Measurements from ENCODE around the gene DAAM1. TPM values are rescaled to one million over a fixed set of nuclear protein-coding genes. Genes with fewer than 3 reads are reported as not detected.

Gene DAAM1
- total RNA-seq, 1 experiment from 2014 or later, result 35.3 TPM

- H3K4me3 Mint-ChIP-seq (ENCODE audit: unreplicated experiment), result no peak overlapping the region
- Histone ChIP-seq H3K9me3 (no peaks in the 10 kb centered on the region), H3K4me1 (peaks cover 12% of the 10 kb centered on the region), H3K4me3 (ENCODE audit: low read depth, low read length) (no peak overlapping the region), H3K36me3 (ENCODE audit: control insufficient read depth, insufficient read depth, low read length) (no peaks in the 10 kb centered on the region), H3K27me3 (replicated peaks; ENCODE audit: control insufficient read depth, insufficient read depth, low read length) (no peaks in the 10 kb centered on the region)
- H3K36me3 Mint-ChIP-seq (ENCODE audit: insufficient read depth, unreplicated experiment), result peaks cover 19% of the 10 kb centered on the region
- no TSS peak for BruUV-seq (replicated peaks)
- TF ChIP-seq, protein P1, sequence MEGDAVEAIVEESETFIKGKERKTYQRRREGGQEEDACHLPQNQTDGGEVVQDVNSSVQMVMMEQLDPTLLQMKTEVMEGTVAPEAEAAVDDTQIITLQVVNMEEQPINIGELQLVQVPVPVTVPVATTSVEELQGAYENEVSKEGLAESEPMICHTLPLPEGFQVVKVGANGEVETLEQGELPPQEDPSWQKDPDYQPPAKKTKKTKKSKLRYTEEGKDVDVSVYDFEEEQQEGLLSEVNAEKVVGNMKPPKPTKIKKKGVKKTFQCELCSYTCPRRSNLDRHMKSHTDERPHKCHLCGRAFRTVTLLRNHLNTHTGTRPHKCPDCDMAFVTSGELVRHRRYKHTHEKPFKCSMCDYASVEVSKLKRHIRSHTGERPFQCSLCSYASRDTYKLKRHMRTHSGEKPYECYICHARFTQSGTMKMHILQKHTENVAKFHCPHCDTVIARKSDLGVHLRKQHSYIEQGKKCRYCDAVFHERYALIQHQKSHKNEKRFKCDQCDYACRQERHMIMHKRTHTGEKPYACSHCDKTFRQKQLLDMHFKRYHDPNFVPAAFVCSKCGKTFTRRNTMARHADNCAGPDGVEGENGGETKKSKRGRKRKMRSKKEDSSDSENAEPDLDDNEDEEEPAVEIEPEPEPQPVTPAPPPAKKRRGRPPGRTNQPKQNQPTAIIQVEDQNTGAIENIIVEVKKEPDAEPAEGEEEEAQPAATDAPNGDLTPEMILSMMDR (IDR thresholded peaks at IDR 0.05; ENCODE audit: insufficient read depth in 1 of 2, low read depth in 1 of 2, low read length in 1 of 2, severe bottlenecking in 1 of 2, unreplicated experiment in 1 of 2), result no peak
- no peaks in the 10 kb centered on the region for H3K27me3 Mint-ChIP-seq (ENCODE audit: insufficient read depth, unreplicated experiment)
- ChIA-PET POLR2A (no interaction called here), CTCF (no interaction called here)
- peaks cover 9% of the 10 kb centered on the region for H3K4me1 Mint-ChIP-seq (ENCODE audit: low read depth, unreplicated experiment)
- no peak overlapping the region for H3K27ac Mint-ChIP-seq (ENCODE audit: unreplicated experiment)
- no peak for DNase-seq
- intact Hi-C loops (cut with micrococcal nuclease; ENCODE audit: unreplicated experiment), result no loop called here
- H3K9me3 Mint-ChIP-seq (ENCODE audit: unreplicated experiment), result no peaks in the 10 kb centered on the region
These were observed 171.8 kb downstream of the DAAM1 start for GRCh38 chr14:59360233-59360632.

- peaks cover 19% of the 10 kb centered on the region for H3K36me3 Mint-ChIP-seq (ENCODE audit: insufficient read depth, unreplicated experiment)
- peaks cover 12% of the 10 kb centered on the region for H3K4me1 ChIP-seq
- peaks cover 9% of the 10 kb centered on the region for H3K4me1 Mint-ChIP-seq (ENCODE audit: low read depth, unreplicated experiment)
These were observed 172.7 kb downstream of the DAAM1 start for GRCh38 chr14:59360923-59361794.

GRCh38 chr14:59362513-59362912, 174.0 kb downstream of the DAAM1 start:
- H3K9me3 ChIP-seq, result no peaks in the 10 kb centered on the region
- H3K4me3 ChIP-seq (ENCODE audit: low read depth, low read length), result no peak overlapping the region
- intact Hi-C loops (cut with micrococcal nuclease; ENCODE audit: unreplicated experiment), result no loop called here
- Mint-ChIP-seq H3K9me3 (ENCODE audit: unreplicated experiment) (no peaks in the 10 kb centered on the region), H3K36me3 (ENCODE audit: insufficient read depth, unreplicated experiment) (peaks cover 24% of the 10 kb centered on the region), H3K27ac (ENCODE audit: unreplicated experiment) (no peak overlapping the region), H3K4me3 (ENCODE audit: unreplicated experiment) (no peak overlapping the region), H3K4me1 (ENCODE audit: low read depth, unreplicated experiment) (peaks cover 9% of the 10 kb centered on the region), H3K27me3 (ENCODE audit: insufficient read depth, unreplicated experiment) (no peaks in the 10 kb centered on the region)
- H3K36me3 ChIP-seq (ENCODE audit: control insufficient read depth, insufficient read depth, low read length), result no peaks in the 10 kb centered on the region
- BruUV-seq (replicated peaks), result no TSS peak
- CTCF ChIA-PET, result no interaction called here
- no peak for DNase-seq
- H3K27me3 ChIP-seq (replicated peaks; ENCODE audit: control insufficient read depth, insufficient read depth, low read length), result no peaks in the 10 kb centered on the region
- POLR2A ChIA-PET, result no interaction called here
- peaks cover 12% of the 10 kb centered on the region for H3K4me1 ChIP-seq
- TF ChIP-seq, protein P1 (IDR thresholded peaks at IDR 0.05; ENCODE audit: insufficient read depth in 1 of 2, low read depth in 1 of 2, low read length in 1 of 2, severe bottlenecking in 1 of 2, unreplicated experiment in 1 of 2), result no peak

More at GRCh38 chr14:59360923-59361794, 172.7 kb downstream of the DAAM1 start:
- Histone ChIP-seq H3K27me3 (replicated peaks; ENCODE audit: control insufficient read depth, insufficient read depth, low read length) (no peaks in the 10 kb centered on the region), H3K9me3 (no peaks in the 10 kb centered on the region), H3K4me3 (ENCODE audit: low read depth, low read length) (no peak overlapping the region), H3K36me3 (ENCODE audit: control insufficient read depth, insufficient read depth, low read length) (no peaks in the 10 kb centered on the region)
- Mint-ChIP-seq H3K27me3 (ENCODE audit: insufficient read depth, unreplicated experiment) (no peaks in the 10 kb centered on the region), H3K9me3 (ENCODE audit: unreplicated experiment) (no peaks in the 10 kb centered on the region), H3K4me3 (ENCODE audit: unreplicated experiment) (no peak overlapping the region), H3K27ac (ENCODE audit: unreplicated experiment) (no peak overlapping the region)
- peak; percentile 70 to 80 for DNase-seq
- BruUV-seq (replicated peaks), result no TSS peak
- CTCF ChIA-PET, result interaction anchor here (0.7 kb wide), 1 partner anchor 82 kb away, joined by 7 read pairs; no protein-coding TSS in a partner anchor
- intact Hi-C loops (cut with micrococcal nuclease; ENCODE audit: unreplicated experiment), result no loop called here
- TF ChIP-seq, protein P1 (IDR thresholded peaks at IDR 0.05; ENCODE audit: insufficient read depth in 1 of 2, low read depth in 1 of 2, low read length in 1 of 2, severe bottlenecking in 1 of 2, unreplicated experiment in 1 of 2), result no peak
- POLR2A ChIA-PET, result interaction anchor here (0.5 kb wide), 1 partner anchor 184 kb away, joined by 10 read pairs; no protein-coding TSS in a partner anchor
